GM19023 (cell line): ENCODE measurements around the gene RPL19.

Source experiments
- ATAC-seq: cut with Tn5 transposase; IDR thresholded peaks from one replicate; pipeline ENCODE4 v1.9.1; 2021; ENCODE audit warnings: mild to moderate bottlenecking, moderate library complexity; ENCODE audit not compliant: unreplicated experiment

The RPL19 gene

DNA sequence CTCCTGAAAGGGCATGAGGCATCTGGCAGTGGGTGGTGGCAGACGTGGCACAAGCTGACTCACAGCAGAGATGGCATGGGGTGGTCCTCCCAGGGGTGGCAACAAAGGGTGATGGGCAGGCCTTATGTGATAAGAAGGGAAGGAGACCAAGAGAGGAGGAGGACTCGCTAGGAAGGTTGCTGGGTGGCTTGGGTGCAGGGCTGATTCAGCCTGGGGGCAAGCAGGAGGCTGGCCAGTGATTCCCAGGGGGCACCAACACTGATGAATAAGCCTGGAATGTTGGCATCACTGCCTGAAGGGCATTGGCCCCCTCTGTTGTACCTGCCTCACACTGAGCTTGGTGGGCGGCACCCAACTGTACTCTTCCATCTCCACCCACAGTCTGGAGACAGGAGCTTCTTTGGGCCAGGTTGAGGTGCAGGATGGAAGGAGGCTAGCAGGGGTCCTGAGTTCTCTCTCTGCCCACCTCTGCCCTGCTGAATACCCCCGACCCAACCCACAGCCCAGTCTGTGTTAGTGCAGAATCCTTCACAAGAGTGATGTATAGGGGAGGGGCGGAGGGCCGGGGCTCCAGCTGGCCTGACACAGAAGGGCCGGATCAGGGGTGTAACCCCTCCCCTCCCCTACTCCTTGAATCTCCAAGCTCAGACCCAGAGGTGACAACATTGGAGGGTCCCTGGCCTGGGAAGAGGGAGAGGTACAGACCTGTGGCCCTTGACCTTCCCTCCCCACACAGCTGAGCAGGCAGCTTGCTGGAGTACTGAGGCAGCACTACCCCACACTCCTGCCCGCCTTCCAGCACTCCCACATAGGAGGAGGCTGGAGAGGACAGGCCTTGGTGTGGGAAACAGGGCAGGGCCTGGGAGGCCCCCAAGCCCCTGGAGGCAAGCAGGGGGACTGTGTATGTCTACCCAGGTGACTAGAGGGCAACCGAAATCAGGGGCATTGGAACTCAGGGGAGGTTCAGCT is 23.1 kb downstream of the RPL19 start:
- no peak for ATAC-seq

DNA sequence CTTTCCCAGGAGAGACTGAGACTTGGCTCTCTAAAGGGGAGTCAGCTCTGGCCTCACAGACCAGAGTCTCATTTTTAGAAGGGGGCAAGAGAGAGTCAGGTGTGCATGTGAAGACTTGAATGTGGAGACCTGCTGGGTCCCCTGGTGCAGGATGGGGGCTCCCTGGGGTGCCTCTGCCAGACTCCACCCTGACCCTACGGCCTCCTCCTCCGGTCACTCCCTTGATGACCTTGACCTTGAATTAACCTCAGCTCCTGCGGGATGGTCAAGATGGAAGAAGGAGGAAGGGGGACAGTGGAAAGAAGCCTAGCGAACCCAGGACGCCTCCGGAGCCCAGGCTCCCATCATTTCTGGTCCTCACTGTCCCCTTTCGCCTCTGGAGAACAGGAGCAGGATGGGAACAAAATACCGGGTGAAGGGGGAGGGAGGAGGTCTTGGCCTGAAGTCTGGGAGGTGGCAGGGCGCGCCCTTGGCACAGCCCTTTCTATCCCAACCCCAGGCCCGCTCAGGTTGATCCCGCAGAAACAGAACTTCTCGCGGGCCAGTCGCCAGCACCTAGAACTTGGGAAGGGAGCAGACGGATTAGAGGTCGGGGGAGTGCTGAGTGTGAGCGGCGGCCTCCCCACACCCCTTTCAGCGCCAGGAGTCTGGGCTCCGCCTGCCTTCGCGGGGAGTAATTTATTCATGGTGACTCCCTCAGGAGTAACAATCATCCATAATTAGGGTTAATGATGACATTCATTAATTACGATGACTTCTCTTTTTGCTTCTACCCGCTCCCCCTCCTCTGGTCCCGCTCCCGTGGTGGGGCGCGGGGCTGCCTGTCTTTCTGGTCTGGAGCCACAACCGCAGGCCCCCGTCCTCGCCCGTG is 24.1 kb downstream of the RPL19 start:
- ATAC-seq: no peak

DNA sequence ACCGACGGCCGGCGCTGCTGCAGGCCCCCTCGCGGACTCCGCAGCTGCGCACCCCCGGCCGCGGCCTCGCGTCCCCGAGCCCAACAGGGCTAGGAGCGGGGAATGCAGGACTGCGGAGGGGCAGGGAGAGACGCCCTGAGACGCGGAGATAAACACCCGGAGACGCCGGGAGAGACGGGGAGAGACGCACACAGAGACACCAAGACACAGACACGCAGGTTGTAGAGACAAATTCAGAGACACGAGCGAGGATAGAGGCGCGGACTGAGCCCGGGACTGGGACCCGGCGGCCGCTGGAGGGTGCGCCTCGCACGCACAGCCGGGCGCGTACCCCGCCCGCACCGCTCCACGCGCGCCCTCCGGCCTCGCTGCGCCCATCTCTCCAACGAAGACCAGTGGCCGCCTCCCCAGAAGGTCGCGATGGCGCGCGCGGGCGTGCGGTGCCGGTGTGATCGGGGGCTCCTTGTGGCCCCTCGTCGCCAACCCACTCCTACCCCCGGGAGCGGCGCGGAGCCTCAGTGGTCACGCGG is 24.8 kb downstream of the RPL19 start:
- no peak for ATAC-seq

DNA sequence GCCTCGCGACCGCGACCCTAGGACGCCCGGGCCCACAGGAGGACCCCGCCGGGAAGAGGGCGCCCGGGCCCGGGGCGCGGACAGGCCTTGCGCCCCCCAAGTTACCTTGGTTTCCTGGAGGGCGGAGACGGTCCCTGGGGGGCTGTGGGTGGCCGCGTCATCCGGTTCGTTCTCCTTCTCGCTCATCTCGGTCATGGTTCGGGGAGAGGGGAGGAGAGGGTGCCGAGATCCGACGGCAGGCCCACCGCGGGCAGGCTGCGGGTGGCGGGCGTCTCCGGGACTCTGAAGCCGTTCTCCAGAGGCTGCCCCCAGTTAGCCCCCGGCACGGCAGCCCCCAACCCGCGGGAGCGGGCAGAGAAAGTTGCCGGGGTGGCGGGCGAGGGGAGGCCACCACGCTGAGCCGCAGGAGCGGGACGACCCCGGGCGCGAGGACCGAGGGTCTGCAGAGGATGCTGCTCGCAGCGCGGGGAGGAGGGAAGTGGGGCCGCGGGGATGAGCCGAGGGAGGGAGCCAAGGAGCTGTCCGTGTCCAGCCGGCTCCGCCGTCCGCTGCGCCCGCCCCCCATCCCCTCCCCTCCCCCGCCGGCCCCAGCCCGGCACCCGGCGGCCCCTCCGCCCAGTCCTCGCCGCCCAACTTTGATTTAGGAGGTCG is 25.4 kb downstream of the RPL19 start, which contains the start of gene STAC2:
Gene STAC2 (minus strand): TSS at position 638 of the 651 bp plus-strand sequence. CDS start 443 bp downstream, at position 195.
- ATAC-seq: no peak

- ATAC-seq: no peak
Measured at GRCh38 chr17:39225959-39226683, 26.0 kb downstream of the RPL19 start.

GRCh38 chr17:39227364-39227919 is 27.4 kb downstream of the RPL19 start:
- ATAC-seq: no peak

DNA sequence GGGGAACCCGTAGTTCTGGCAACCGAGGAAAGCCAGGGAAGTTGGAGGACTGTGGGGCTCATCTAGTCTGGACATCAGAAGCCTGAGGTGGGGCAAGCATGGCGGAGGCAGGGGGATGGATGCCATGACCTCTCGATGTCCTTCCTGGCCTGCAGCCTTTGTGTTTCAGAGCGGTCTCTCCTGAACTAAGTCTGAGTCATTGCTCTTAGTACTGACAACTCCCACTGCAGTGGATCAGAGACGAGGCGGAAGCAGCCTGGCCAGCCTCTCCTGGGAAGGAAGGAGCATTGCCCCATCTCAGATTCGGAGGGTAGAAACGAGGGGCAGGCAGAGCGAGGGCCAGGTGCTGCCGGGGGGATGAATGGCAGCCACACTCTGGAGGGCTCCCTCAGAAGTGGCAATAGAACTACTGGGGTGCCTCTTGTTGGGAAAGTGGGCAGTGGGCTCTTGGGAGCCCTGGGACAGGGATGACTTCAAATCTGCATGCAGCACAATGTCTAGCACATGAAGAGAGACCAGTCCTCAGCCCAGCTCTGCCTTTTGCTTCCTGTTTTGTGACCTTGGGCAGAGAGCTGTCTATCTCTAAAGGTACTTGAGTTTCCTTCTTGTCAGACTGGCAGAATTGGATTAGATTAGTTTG is 29.3 kb downstream of the RPL19 start:
- ATAC-seq: no peak

- ATAC-seq: no peak
Measured at GRCh38 chr17:39230361-39230760, 30.3 kb downstream of the RPL19 start.

GRCh38 chr17:39231091-39231561 is 31.0 kb downstream of the RPL19 start:
- ATAC-seq: no peak

DNA sequence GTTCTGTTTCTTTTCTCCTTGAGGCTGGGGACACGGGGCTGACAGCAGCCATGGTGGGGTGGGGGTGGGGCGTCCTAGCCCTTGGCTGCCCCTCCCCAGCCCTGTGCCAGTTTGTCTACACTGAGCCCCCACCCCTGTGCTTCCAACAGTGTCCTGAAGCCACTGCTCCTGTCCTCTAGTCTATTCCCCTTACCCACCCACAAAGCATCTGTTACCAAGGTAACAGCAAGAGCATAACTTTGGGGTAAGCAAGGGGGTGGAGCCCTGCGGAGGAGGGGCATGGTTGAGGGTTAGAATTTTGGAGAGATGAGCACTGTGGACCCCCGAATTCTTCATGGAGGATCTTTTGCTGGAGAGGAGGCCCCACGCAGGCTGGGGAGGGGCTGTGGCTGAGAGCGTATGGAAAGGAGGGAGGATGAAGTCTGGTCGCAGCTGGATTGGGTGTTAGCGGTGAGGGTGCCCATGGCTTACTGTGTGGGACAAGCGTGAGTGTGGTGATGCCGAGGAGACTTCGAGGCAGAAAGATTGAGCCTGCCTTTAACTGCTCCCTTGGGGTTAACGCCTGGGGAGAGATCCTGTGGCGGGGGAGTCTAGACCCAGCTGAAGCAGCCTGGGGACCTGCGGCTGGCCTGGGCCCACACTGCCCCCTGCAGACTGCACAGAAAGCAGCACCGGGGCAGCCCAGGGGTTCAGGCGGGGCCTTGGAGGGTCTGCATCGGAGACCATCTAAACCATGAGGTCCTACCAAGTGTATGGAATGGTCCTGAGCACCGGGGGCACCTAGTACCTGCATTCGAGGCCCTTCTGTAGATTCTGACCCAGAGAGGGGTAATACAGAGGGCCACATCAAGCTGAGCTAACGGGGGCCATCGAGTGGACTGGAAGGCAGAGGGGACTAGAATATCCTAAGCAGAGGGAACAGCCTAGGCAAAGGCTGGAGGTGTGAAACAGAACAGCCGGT is 31.8 kb downstream of the RPL19 start:
- no peak for ATAC-seq

DNA sequence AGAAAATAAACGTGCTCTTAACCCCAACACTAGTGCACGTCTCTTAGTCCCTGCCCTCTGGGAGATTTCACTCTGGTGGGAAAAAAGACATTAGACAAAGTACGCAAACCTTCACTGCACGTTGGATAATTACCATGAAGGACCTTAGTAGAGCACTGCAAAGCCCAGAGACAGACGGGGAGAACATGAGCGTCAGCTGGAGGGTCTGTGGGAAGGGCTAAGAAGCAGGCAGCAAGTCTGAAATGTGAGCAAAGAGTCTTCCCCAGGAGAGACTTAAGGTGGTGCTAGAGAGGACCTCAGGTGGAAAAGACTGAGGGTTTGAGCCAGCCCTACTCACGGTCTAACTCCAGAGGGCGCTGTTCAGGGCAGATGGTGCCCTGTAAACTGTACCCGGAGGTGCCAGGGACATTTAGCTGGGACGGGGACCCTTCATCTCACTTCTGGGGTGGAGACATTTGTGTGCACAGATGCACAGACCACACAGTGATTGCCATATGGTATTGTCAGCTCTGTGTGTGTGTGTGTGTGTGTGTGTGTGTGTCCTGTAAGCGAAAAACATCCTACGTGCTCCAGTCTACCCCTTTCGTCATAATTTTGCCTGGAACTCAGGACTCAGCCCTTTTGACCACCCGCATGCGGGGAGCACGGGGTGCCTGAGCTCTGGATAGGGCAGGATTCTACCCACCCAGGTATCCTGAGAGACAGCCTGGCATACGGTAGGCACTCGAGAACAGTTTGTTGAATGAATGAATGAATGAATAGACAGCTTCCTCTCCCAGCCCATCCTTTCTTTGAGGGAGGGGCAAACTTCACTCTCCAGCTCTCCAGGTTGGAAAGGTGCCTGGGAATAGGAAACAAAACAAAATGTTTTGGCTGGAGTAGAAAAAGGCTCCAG is 35.7 kb downstream of the RPL19 start:
- no peak for ATAC-seq

DNA sequence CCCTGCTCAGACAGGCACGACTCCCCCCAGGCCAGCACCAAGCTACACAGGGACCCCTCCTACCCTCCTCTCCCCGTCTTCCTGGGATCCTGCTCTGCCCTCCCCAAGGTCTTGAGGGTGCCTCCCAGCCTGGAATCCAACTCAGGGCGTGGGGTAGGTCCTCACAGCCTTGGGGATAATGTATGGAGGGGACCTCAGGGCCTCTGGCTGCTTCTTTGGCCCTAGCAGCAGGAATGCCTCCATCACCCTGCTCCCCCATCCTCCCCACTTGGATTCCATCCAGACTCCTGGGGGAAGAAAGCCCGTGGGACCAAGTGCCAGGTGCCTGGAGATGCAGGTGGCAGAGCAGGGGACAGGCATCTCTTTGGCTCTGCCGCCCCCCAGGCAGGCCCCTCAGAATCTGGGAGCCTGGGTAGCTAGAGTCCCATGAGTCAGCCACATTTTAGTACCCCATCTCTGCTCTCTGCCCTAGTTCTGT is 36.4 kb downstream of the RPL19 start:
- no peak for ATAC-seq

DNA sequence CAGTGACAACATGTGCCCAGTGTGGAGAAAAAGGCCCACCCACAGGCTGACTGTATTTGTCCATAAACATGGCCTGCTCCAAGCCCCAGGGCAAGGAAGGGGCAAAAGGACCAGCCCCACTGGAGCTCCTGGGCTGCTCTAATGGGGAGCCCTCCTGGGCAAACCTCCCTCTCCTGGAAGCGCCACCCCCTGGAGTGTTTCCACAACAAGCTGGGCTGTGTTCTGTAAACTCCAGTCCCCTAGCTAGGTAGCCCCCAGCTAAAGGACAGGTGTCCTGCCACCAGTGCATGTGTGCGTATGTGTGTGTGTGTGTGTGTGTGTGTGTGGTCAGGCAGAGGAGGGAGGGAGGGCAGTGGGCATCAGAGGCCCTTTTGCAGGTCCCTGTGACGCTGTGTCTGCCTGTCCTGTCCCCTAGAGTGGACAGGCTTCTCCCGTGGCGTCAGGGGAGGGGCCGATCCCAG is 36.9 kb downstream of the RPL19 start:
- ATAC-seq: no peak

DNA sequence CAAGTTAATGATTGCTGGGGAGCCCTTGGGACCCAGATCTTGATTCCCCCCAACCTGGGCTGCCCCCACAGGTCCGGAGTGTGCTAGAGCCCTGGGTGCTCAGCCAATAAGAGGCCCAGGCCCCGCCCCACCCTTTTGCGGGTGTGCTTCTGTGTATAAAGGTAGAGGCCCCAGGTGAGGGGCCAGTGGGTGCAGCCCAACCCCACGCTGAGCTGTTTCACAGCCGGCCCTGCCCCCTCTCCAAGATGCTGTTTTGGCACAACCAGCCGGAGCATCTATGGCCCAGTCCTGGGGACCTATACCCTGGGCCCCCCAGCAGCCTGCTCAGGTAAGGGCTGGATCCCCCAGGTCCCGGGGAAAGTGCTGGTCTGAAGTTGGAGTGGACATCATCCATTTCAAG is 37.5 kb downstream of the RPL19 start:
- no peak for ATAC-seq

DNA sequence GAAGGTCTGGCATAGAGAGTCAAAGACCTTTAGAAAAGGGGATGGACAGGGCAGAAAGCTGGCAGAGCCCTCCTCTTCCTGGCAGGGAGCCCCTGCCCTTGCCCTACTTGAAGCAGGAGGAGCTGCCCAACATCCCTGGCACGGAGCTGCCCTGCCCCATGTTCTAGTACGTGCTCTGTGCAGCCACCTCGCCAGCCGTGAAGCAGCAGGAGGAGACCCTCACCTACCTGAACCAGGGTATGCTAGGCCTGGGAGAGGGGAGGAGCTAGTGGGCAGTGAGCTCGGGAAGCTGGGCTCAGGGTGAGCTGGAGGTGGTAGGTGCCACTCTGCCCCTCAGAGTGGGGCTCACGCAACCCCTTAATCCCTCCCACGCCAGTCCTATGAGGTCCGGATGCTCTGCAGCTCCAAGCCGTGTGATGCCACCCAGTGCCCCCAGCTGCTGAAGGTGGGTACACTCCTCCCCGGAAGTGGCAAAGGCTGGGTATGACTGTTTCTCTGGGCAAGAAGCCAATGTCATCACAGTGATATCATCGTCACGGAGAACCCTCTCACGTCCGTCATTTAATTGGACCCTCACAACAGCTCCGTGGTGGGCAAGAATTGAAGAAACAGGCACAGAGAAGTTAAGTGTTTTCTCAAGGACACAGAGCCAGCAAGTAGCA is 38.4 kb downstream of the RPL19 start:
- no peak for ATAC-seq

DNA sequence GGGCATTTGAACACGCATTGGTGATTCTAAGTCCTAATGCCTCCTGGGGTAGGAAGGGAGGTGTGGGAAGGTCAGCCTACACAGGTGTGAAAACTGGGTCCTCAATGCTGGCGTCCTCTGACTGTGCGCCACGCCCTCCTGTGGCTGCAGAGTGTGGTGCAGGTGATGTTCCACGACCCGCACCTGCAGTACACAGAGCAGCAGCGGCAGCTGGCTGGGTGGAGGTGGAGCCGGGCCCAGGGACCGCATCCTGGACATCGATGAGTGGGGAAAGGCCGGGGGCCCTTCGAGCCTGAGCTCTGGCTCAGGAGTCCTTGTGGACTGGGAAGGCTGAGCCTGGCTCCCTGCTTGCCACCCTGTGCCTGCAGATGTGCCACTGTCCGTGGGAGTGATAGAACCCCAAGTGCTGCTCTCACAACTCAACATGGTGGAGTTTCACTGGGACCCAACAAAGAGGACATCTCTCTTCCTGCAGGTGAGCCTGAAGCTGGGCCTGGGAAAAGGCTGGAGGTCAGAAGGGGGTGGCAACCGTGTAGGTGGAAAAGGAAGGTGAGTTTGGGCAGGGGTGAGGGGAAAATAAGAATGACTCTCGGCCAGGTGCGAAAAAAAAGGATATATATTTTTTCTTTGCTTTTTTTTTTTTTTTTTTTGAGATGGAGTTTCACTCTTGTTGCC is 39.7 kb downstream of the RPL19 start:
- ATAC-seq: no peak
